Right lobe of liver (tissue), 4 donors: ENCODE results near the gene KCNQ4.

Source experiments
- CTCF ChIP-seq, 4 donors: fragments of 200-600 bp in 3 of 4; fragments of 450-650 bp in 1 of 4; IDR thresholded peaks; one replicate each; pipeline versions ENCODE4 v1.5.1 to v1.8.0; 2016 to 2022; ENCODE audit warnings: antibody characterized with exemption in 4 of 4, mild to moderate bottlenecking in 2 of 4
- POLR2A ChIP-seq: fragments of 450-650 bp; IDR thresholded peaks from one replicate; pipeline ENCODE4 v1.6.1; 2017; ENCODE audit warnings: antibody characterized with exemption, mild to moderate bottlenecking
- donor health status: DM: no; HTN: no; CAD: no.
- donor health status: DM: no; HTN: no; CAD: no.
- donor health status: DM: no; HTN: yes; CAD: no.

- TF ChIP-seq CTCF (IDR thresholded peaks at IDR 0.05) (no peak), POLR2A (no peak)
These were observed 19.9 kb downstream of the KCNQ4 start for GRCh38 chr1:40803447-40803846.
